ENCODE results near the gene NFATC2.

DNA sequence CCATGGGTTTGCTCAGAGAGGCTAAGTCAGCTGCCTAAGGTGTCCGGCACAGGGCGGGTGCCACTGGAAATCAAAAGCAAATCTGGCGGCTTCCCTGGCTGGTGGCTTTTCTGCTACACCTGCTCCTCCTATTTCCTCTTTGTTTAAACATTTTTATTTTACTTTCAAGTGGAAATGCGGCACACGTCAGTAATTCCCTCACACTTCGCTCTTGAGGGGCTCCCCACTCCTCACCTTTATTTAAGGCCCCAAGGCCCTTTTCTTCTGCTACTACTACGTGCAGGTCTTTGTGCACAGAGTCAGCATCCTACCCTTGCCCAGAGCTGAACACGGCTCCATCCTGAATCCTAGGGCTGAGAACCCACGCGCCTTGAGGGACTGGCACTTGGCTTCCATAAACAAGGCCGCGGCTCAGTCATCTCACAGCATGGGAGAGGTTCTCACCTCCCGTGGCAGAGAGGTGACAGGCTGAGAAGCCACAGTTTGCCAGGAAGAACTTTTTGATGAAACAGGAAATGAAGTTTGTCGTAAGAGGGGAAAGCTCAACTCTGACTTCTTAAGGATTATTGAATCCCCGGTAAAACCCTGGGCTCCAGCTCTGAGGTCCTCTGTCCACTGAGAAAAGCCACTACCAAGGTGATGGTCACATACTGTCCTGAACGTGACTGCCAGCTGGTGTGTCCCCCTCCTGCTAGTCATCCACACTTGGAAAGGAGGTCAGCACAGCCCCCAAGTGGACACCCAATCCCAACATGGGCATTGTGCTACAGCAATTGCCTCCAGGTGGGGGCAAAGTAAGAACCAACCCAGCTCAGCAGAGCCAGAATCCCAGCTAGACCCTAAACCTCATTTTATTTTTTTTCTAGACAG, 48.0 kb downstream of the NFATC2 start:
- TF ChIP-seq, protein P1, sequence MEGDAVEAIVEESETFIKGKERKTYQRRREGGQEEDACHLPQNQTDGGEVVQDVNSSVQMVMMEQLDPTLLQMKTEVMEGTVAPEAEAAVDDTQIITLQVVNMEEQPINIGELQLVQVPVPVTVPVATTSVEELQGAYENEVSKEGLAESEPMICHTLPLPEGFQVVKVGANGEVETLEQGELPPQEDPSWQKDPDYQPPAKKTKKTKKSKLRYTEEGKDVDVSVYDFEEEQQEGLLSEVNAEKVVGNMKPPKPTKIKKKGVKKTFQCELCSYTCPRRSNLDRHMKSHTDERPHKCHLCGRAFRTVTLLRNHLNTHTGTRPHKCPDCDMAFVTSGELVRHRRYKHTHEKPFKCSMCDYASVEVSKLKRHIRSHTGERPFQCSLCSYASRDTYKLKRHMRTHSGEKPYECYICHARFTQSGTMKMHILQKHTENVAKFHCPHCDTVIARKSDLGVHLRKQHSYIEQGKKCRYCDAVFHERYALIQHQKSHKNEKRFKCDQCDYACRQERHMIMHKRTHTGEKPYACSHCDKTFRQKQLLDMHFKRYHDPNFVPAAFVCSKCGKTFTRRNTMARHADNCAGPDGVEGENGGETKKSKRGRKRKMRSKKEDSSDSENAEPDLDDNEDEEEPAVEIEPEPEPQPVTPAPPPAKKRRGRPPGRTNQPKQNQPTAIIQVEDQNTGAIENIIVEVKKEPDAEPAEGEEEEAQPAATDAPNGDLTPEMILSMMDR (conservative IDR thresholded peaks at IDR 0.05; ENCODE audit: low read length): no peak
- no peak for TF ChIP-seq EZH2phosphoT487 (IDR thresholded peaks at IDR 0.05; ENCODE audit: borderline replicate concordance)
